AG04450 (cell line): ENCODE results near the gene FHL1. TPM values are rescaled to one million over a fixed set of nuclear protein-coding genes. Genes with fewer than 3 reads are reported as not detected.
"Not testable (repeated sequence)": the region's sequence is repeated elsewhere in the genome, so short reads cannot be mapped to it uniquely, and the experiment has no call there.

Source experiments
- CTCF ChIA-PET: fragments of 300-600, 350-600 bp; formaldehyde crosslinking; extraction: SDS; loops from one replicate; lab custom pipeline; 2022; ENCODE audit warnings: antibody characterized with exemption, inconsistent platforms; lab: Charles Lee
- POLR2A ChIA-PET: fragments of 350-600 bp; formaldehyde crosslinking; extraction: SDS; loops from one replicate; lab custom pipeline; 2021; ENCODE audit warnings: antibody characterized with exemption, inconsistent platforms; lab: Yijun Ruan, JAX
- DNase-seq: peaks from one replicate; pipeline ENCODE4 v3.0.0-alpha.2; 2011; ENCODE audit warnings: low read depth, low spot score
- H3K27ac ChIP-seq: one replicate; pipeline ENCODE4 v1.5.1; 2012; ENCODE audit warnings: low read depth, low read length, control low read depth
- H3K27me3 ChIP-seq: one replicate; pipeline ENCODE4 v1.6.0; 2012; ENCODE audit warnings: low read length; ENCODE audit not compliant: control insufficient read depth, insufficient read depth
- H3K4me3 ChIP-seq: 2 replicates; pipeline ENCODE4 v1.5.1; 2011; ENCODE audit warnings: mild to moderate bottlenecking, low read depth, low read length, control low read depth
- H3K9me3 ChIP-seq: 2 replicates; pipeline ENCODE4 v1.5.1; 2012; ENCODE audit warnings: low read length; ENCODE audit not compliant: control insufficient read depth, insufficient read depth
- CTCF ChIP-seq: IDR thresholded peaks from 2 replicates; pipeline ENCODE4 v1.5.1; 2011; ENCODE audit warnings: low read depth, low read length, control low read depth, inconsistent platforms
- polyA plus RNA-seq: library from polyadenylated mRNA; depleted of rRNA; stranded (reverse); fragments of >200 nt; gene quantifications from 2 replicates; pipeline ENCODE4 v1.2.3, GENCODE V29; 2011

FHL1 gene
- polyA plus RNA-seq, 1 experiment = 158 TPM

DNA sequence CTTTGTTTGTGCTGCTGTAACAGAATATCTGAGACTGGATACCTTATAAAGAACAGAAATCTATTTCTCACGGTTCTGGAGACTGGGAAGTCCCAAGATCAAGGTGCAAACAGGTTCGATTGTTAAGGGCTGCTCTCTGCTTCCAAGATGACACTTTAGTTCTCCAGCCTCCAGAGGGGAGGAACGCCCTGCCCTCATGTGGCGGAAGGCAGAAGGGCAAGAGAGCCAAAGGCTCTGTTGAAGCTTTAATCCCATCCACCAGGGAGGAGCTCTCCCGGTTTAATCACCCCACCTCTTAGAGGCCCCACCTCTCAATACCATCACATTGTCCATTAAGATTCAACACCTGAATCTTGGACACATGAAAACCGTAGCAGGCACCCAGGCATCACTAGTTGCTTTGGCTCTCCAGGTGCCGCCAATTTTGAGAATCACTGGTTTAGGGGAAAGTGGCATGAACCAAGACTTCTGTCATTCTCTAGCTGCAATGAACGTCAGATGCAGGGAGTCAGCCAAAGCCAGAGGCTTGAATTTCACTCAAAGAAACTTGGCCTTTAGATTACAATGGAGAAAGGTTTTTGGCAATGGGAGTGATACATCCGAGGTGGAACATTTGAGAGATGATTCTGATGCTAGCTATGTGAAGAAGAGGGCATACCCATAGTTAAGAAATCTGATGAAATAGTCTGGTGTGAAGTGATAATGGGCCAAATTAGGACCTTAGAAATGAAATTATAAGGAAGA lies 15.7 kb downstream of the FHL1 start:
- ChIA-PET CTCF (interaction anchor here (0.5 to 3.5 kb wide), 20 partner anchors 9 to 360 kb away, joined by 3 to 93 read pairs (median 4); no protein-coding TSS in a partner anchor), POLR2A (interaction anchor here (0.9 kb wide), 1 partner anchor 134 kb away, joined by 4 read pairs; no protein-coding TSS in a partner anchor)
- DNase-seq = no peak
- TF ChIP-seq CTCF = peak; percentile 77
- Histone ChIP-seq H3K27ac (no peak overlapping the region), H3K4me3 (no peak overlapping the region), H3K27me3 (no peaks in the 10 kb centered on the region), H3K9me3 (no peaks in the 10 kb centered on the region)

GRCh38 chrX:136163689-136164088 lies 16.4 kb downstream of the FHL1 start:
- Histone ChIP-seq H3K27me3 (no peaks in the 10 kb centered on the region), H3K9me3 (no peaks in the 10 kb centered on the region), H3K4me3 (no peak overlapping the region), H3K27ac (no peak overlapping the region)
- no peak for DNase-seq
- no peak for TF ChIP-seq CTCF
- CTCF ChIA-PET = interaction anchor here (0.8 to 3.5 kb wide), 10 partner anchors 21 to 135 kb away, joined by 3 to 93 read pairs (median 8); no protein-coding TSS in a partner anchor
- POLR2A ChIA-PET = no interaction called here

DNA sequence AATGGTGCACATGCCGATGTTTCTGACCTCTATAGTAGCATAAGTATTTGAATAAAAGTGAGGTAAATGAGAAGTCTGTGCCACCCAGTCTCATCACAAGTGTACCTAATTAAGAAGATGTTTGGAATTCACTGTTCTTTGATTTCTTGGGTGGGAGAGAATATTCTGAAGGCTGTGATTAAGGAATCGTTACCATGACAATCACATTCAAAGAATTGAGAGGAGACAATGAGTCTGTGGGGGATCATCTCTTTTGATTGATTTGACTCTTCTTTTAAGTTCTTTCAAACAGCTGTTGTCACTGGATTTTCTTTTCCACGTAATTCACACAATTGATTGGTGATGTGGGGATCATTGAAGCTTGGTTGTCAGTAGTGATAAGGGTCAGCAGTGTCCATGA lies 18.1 kb downstream of the FHL1 start:
- ChIA-PET POLR2A (no interaction called here), CTCF (interaction anchor here (0.5 to 2.7 kb wide), 8 partner anchors 8 to 136 kb away, joined by 3 to 30 read pairs (median 3); no protein-coding TSS in a partner anchor)
- H3K9me3 ChIP-seq = no peaks in the 10 kb centered on the region
- no peak overlapping the region for H3K27ac ChIP-seq
- no peak overlapping the region for H3K4me3 ChIP-seq
- no peaks in the 10 kb centered on the region for H3K27me3 ChIP-seq
- DNase-seq = no peak
- TF ChIP-seq CTCF = no peak

GRCh38 chrX:136166221-136166855 lies 19.0 kb downstream of the FHL1 start:
- no peaks in the 10 kb centered on the region for H3K9me3 ChIP-seq
- no peaks in the 10 kb centered on the region for H3K27me3 ChIP-seq
- CTCF ChIA-PET = interaction anchor here (0.8 to 2.7 kb wide), 8 partner anchors 9 to 141 kb away, joined by 3 to 30 read pairs (median 3); no protein-coding TSS in a partner anchor
- no peak overlapping the region for H3K27ac ChIP-seq
- peak; percentile 50 for TF ChIP-seq CTCF
- DNase-seq = no peak
- POLR2A ChIA-PET = no interaction called here
- H3K4me3 ChIP-seq = no peak overlapping the region

DNA sequence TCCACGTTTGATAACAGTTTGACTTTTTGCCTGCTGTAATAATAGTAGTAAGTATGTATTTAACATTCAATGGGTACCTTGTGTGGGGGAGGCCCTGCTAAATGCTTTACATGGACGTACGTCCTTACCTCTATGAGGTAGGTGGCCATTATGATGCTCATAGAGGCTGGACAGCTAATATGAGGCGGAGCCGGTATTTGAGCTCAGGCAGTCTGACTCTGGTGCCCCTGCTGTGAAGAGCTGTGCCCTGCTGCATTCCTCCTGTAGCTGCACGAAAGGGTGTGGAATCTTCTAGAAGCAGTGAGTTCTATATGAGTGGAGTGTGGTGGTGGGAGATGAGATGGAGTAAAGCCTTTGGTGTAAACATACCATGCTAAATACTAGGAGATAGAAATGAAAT lies 20.7 kb downstream of the FHL1 start:
- H3K4me3 ChIP-seq, H3K9me3 ChIP-seq, H3K27me3 ChIP-seq, H3K27ac ChIP-seq, POLR2A ChIA-PET, DNase-seq: not testable (repeated sequence)
- CTCF ChIA-PET = interaction anchor here (0.7 kb wide), 1 partner anchor 139 kb away, joined by 4 read pairs; no protein-coding TSS in a partner anchor
